HTR-8/SVneo (cell line): Measurements from ENCODE around the gene B4GALT2.

Source experiments
- DNase-seq: peaks from one replicate; pipeline ENCODE4 v3.0.0; 2011; ENCODE audit warnings: low spot score, mixed read lengths; ENCODE audit not compliant: insufficient read length
- FAIRE-seq: peaks from 2 replicates; lab custom pipeline; 2011; peaks lifted over from hg19 to GRCh38; lab: Jason Lieb, UNC

B4GALT2 gene

DNA sequence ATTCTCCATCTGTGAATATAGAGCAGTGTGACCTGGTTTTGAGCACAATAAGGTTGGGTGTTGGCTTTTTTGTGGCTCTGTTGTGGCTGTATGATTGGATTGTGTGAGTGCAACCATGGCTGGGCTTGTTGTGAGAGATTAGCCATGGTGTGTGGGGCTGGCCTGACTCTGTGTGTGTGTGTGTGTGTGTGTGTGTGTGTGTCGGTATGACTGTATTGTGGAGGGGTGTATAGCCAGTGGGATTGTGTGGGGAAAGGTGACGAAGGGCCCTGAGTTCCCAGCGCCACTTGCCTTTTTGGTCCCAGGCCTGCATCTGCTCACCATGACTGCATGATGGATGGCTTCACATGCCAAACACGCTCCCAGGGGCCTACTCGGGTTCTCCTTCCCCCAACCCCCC is 58.1 kb downstream of the B4GALT2 start:
- DNase-seq, result no peak
- peak; percentile 16 for FAIRE-seq

DNA sequence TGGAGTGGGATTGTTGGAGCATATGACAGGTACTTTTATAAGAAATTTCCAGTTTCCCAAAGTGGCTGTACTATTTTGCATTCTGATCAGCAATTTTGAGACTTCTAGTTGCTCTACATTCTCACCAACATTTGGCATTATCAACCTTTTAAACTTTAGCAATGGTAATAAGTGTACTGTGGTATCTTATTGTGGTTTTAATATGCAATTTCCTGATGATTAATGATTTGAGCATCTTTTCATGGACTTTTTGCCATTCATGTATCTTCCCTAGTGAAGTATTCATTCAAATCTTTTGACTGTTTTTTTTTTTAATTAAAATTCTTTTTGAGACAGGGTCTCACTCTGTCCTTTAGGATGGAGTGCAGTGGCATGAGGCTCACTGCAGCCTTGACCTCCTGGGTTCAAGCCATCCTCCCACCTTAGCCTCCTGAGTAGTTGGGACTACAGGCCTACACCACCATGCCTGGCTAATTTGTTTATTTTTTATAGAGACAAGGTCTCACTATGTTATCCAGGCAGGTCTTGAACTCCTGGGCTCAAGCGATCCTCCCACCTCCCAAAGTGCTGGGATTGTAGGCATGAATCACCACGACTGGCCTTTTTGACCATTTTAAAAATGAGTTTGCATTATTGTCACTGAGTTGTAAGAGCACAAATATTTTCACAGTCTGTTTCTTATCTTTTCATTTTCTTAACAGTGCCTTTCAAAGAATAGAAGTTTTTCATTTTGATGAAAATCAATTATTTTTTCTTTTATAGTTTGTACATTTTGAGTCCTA is 60.1 kb downstream of the B4GALT2 start:
- DNase-seq (no peak), FAIRE-seq (no peak)

DNA sequence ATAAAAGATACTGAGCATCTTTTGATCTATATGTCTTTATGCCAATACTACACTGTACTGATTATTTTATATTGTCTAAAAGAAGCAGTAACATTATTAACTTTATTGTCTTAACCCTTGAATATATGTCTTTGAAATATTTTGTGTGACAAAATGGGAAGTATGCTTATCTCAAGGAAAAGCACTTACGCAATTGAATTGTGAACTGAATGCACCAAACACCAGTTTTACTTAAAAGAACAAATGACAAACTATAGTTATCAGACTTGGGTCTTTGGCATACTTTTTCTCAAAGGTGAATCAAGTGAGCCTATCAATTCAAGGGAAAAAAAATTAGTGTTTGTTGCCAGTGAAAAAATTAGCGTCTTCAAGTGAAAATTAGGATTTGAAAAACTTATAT is 61.4 kb downstream of the B4GALT2 start:
- DNase-seq, result no peak
- FAIRE-seq, result no peak
